Suppressor macrophage treated with lipopolysaccharide for 4 hours (primary cell): ENCODE results near the gene UBA6.
"Not testable (repeated sequence)": the region's sequence is repeated elsewhere in the genome, so short reads cannot be mapped to it uniquely, and the experiment has no call there.

ENCODE experiments used
- DNase-seq: peaks from one replicate; pipeline ENCODE4 v3.0.0-alpha.2; 2020

The UBA6 gene

GRCh38 chr4:67659065-67659464 lies 41.9 kb downstream of the UBA6 start:
- DNase-seq, result no peak

DNA sequence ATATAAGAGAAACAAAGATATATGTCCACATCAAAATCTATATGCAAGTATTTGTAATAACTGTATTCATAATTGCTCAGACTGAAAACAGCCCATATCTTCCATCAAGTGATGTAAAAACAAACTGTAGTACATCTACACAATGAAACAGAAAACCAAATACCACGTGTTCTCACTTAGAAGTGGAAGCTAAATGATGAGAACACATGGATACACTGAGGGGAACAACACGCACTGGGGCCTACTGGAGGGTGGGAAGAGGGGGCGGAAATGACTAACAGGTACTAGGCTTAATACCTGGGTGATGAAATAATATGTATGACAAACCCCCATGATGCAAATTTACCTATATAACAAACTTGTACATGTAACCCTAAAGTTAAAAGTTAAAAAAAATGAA lies 42.7 kb downstream of the UBA6 start:
- DNase-seq, result no peak

DNA sequence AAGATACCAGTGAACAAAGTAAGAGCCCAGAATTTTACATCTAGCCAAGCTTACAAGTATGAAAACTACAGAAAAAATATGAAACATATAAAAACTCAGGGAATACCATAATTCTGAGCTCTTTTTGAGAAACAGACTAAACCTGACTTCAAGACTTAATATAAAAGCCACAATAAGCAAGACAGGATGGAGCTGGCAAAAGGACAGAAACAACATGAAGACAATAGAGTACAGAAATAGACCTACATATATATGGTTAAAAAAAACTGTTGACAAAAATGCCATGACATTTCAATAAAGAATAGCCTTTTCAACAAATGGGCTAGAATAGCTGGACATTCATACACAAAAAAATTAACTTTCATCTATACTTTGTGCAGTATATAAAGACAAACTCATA lies 49.4 kb downstream of the UBA6 start:
- no peak for DNase-seq

GRCh38 chr4:67638136-67638535 lies 62.8 kb downstream of the UBA6 start:
- DNase-seq, result peak; percentile 5

GRCh38 chr4:67636978-67637377 lies 64.0 kb downstream of the UBA6 start:
- not testable (repeated sequence) for DNase-seq

- DNase-seq, result no peak
Measured at GRCh38 chr4:67635331-67635730, 65.6 kb downstream of the UBA6 start.

GRCh38 chr4:67634741-67635140 lies 66.2 kb downstream of the UBA6 start:
- DNase-seq, result no peak

DNA sequence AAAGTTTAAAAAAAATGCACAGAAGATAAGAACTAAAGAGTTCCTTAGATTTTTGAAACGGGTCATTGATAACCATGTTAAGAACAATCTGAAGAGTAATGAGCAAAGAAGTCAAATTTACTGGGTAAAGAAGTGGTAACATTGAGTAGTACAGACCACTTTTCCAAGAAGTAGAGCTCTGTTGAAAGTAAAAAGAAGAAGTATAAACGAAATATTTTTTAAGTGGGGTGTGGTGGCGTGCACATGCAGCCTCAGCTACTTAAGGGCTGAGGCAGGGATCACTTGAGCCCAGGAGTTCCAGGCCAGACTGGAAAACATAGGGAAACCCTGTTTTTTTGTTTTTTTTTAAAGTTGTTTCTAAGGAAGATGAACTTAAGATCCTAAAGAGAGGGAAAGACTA lies 68.5 kb downstream of the UBA6 start:
- DNase-seq, result no peak

DNA sequence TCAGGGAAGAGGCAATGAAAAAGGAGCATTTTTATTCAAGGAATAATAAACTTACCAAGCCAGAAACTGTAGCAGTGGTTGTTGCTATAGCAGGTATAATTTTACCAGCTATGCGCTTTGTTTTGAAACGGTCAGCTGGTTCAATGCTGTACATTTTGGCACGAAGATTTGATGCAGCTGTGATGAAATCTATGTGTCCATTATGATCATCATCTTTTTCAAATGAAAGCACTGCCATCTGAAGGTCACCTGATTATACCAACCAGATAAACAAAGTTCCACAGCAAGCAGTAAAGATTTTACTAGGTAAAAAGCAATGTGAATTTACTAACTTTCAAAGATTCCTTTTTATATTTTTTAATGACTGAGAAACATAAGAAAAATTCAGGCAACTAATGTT lies 76.0 kb downstream of the UBA6 start:
- no peak for DNase-seq

DNA sequence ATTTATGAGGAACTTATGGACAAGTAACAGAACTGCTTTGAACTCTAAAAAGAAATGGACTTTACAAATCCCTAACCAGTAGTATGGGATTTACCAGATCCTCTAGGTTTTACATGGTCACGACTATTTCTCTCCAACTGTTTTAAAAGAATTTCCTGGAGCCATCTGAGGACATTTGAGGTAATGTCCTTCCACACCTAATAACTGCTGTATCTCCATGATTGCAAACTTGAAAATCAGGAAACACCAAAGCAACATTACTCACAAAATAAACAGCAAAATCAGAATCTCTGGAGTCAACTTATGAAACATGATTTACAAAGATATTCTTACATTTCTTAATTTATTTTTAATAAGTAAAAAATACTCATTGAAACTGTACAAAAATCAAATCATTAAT lies 84.5 kb downstream of the UBA6 start:
- DNase-seq, result no peak

DNA sequence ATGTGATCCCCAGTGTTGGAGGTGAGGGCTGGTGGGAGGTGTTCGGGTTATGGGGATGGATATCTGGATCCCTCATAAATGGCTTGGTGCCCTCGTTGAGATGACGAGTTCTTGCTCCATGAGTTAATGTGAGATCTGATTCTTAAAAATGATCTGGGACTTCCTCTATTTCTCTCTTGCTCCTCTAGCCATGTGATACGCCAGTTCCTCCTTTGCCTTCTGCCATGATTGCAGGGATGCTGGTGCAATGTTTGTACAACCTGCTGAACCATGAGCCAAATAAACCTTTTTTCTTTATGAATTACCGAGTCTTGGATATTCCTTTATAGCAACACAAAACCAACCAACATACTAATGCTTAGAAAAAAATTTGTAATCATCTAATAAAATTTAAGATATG lies 85.8 kb downstream of the UBA6 start:
- no peak for DNase-seq

DNA sequence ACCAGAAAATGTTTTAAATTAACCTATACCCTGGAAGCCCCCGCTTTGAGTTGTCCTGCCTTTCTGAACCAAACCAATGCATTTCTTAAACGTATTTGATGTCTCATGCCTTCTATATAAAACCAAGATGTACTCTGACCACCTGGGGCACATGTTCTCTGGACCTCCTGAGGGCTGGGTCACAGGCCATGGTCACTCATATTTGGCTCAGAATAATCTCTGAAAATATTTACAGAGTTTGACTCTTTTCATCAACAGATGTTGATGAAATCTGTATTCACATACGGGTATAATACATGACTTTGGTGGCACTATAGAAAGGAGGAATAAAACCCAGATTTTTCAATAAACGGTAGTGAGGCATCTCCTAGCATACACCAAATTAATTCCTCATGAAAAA lies 86.8 kb downstream of the UBA6 start:
- no peak for DNase-seq

DNA sequence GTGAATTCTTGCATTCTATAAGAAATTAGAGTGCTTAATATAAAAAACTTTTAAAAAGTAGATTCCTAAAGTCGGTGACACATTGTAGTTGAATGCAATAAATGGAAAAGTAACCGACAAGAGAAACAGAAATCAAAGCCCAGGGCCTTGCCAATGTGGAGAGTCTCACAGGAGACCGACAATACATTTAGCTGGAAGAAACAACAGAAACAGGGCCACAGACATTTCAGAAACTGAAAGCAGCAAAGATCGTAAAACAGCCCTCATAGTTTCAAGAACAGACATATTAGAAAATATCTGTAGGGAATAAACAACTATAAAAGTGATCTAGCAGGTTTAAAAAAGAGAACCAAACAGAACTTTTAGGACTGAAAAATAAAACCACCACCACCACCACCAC lies 92.9 kb downstream of the UBA6 start:
- no peak for DNase-seq

DNA sequence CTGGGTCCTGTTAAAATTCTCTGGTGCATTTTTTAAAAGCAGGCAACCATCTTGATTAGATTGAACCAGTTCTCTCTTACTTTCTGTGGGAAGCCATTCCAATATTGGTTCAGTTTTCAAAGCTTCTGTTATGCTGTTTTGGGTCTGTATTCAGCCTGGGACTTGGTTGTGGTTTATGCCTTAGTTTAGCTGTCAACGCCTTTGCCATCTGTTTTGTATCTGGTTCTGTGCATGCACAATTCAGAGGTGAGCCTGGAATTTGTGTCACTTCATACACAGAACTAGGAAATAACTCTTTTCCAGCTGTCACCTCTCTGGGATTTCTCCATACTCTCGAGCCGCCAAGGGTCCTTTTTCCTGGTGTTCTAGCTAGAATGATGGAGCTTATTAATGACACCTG lies 96.2 kb downstream of the UBA6 start:
- no peak for DNase-seq

DNA sequence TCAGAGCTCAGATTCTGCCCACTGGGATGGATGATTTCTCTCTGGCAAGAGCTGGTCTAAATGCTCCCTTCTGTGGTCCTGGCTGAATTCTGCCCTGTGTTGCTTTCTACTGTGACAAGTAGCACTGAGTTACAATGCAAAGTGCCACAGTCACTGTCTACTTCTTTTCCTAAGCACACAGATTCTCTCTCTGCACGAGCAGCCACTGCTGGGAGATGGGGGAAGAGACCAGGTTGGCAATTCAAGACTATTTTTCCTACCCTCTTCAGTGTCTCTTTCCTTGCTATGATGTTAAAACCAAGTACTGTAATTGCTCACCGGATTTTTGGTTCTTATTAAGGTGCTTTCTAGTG lies 97.0 kb downstream of the UBA6 start:
- no peak for DNase-seq

- no peak for DNase-seq
Measured at GRCh38 chr4:67603310-67604028, 97.5 kb downstream of the UBA6 start.

GRCh38 chr4:67593741-67594175 lies 107.2 kb downstream of the UBA6 start:
- peak; percentile 52 for DNase-seq

DNA sequence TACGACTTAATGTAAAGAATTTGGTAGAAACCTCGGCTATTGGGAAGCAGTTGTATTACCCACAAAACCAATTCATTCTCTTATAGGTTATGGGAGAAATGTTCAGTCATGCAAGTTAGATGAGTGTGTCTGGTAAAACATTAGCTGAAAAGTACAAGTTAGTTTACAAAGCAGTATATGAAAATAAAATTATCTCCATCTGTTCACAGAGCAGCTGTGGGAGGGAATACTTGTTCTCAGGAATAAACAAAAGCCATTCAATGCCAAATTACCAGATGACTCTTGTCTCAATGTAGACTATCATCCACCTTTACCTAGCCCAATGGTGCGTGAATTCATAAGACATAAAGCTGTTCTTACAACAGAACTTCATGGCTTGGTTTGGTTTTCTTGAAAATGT lies 113.8 kb downstream of the UBA6 start:
- no peak for DNase-seq

- no peak for DNase-seq
Measured at GRCh38 chr4:67584496-67584895, 116.5 kb downstream of the UBA6 start.

DNA sequence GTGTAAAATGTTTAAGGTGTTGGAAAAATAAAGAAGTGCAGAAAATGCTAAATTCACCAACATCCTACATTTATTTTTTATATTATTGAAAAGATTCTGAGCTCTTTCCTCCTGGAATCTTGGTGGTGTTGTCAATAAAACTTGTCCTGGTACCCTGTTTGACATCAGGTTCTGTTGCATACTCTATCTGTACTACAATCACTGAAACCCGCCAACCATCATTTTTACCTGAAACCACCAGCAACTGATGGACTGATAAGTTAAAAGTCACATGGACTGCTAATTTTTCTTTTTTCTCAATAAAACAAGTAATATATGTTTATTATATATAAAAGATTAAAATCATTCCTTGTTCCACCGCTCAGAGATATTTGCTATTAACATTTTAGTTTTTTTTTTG lies 119.0 kb downstream of the UBA6 start:
- DNase-seq, result no peak

DNA sequence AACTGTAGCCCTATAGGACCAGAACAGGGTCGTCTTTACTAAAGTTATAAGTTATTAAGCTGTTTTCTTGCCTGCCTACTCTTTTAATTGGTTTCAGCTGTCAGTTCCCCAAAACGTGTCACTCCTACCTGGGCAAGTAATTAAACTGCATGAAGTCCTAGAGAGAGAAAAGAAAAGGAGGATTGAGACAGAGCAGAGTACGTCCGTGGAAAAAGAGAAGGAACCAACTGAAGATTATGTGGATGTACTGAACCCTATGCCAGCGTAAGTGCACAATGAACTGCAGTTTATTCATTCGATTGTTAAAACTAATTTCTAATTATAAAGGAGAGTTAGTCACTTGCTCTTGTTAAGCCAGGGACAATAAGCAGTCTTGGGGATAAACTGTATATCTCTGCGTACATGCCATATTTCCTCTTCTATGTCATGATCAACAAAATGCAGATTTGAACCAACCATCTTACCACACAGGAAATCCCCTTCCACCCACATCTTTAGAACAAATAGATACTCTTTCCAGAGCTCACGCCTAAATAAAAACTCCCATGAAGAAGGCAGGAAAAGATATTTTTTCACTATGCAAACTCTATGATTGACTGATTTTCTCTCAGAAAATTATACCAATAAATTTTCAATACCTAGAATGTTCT lies 119.6 kb downstream of the UBA6 start:
- DNase-seq, result peak; percentile 47

- no peak for DNase-seq
Measured at GRCh38 chr4:67580577-67580976, 120.4 kb downstream of the UBA6 start.

DNA sequence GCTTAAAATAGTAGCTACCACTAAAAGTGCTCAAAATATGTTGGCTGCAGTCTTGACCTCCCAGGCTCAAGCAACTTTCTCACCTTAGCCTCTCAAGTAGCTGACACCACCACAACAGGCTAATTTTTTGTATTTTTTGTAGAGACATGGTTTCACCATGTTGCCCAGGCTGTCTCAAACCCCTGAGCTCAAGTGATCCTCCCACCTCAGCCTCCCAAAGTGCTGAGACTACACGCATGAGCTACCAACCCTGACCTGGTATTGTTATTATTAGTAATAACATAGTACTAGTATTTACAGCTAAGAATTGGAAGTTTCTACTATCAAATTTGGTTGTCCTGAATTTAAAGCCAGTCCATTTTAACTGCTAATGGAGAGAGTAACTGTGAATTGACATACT lies 124.4 kb downstream of the UBA6 start:
- no peak for DNase-seq

DNA sequence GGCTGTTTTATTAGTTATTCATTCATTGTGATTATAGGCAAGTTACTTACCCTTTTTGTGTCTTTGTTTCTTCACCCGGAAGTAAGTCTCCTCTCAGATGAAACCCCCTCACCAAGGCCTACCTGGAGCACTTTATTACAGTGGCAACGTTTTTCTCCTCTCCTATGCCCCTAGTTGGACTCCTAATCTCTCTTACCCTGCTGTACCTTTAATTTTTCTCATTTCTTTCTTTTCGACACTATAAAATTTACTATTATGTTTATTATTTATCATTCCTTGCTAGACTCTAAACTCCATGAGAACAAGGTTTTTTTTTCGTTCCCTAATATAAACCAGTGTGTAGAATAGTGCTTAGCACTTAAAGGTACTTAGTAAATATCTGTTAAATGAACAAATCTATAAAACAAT lies 124.9 kb downstream of the UBA6 start:
- DNase-seq, result no peak
